Transverse colon (tissue), 4 donors: ENCODE results near the gene NBEA. TPM values are rescaled to one million over a fixed set of nuclear protein-coding genes. Genes with fewer than 3 reads are reported as not detected.
"Not testable (repeated sequence)": the region's sequence is repeated elsewhere in the genome, so short reads cannot be mapped to it uniquely, and the experiment has no call there.

Experiments used
- DNase-seq: peaks from one replicate; pipeline ENCODE4 v3.0.0-alpha.2; 2019
- H3K27ac ChIP-seq, 4 donors: fragments of 200-600 bp; sonication (generic); 2 replicates each; pipeline ENCODE4 v1.5.1; 2016 to 2018; ENCODE audit warnings: inconsistent platforms in 4 of 4
- H3K27me3 ChIP-seq: fragments of 200-600 bp; sonication (generic); 2 replicates; pipeline ENCODE4 v1.5.1; 2017; ENCODE audit warnings: inconsistent platforms
- H3K36me3 ChIP-seq, 4 donors: fragments of 200-600 bp; sonication (generic); 2 replicates each; pipeline ENCODE4 v1.5.1; 2017 to 2019; ENCODE audit warnings: inconsistent platforms in 4 of 4
- H3K4me1 ChIP-seq, 4 donors: fragments of 200-600 bp; sonication (generic); 2 replicates each; pipeline ENCODE4 v1.5.1; 2017 to 2020; ENCODE audit warnings: inconsistent platforms in 4 of 4
- H3K4me3 ChIP-seq, 4 donors: fragments of 200-600 bp; sonication (generic); 1 replicate in 1 of 4; 2 replicates in 3 of 4; pipeline versions ENCODE4 v1.5.1 to v1.6.1; 2017 to 2019; ENCODE audit warnings: inconsistent platforms in 4 of 4
- H3K9me3 ChIP-seq, 2 donors: fragments of 200-600 bp; sonication (generic); 2 replicates each; pipeline ENCODE4 v1.5.1; 2017 to 2019; ENCODE audit warnings: inconsistent platforms in 2 of 2
- CTCF ChIP-seq, 5 experiments: fragments of 200-600 bp in 3 of 5; fragments of 450-650 bp in 2 of 5; sonication (generic) in 3 of 5; IDR thresholded peaks; 1 replicate in 2 of 5; 2 replicates in 3 of 5; pipeline ENCODE4 v1.5.1; 2016 to 2017; ENCODE audit warnings: antibody characterized with exemption in 5 of 5, inconsistent platforms in 3 of 5, mild to moderate bottlenecking in 2 of 5, moderate library complexity in 1 of 5
- EP300 ChIP-seq: sonication (generic); formaldehyde crosslinking; IDR thresholded peaks from one replicate; pipeline ENCODE4 v1.6.1; 2017; ENCODE audit warnings: antibody characterized with exemption, low read depth
- POLR2A ChIP-seq: fragments of 450-650 bp; IDR thresholded peaks from one replicate; pipeline ENCODE4 v1.6.1; 2016; ENCODE audit warnings: antibody characterized with exemption, mild to moderate bottlenecking, moderate library complexity
- POLR2AphosphoS5 ChIP-seq, 3 donors: sonication (generic); formaldehyde crosslinking; IDR thresholded peaks; one replicate each; pipeline ENCODE4 v1.6.1; 2016; ENCODE audit warnings: antibody characterized with exemption in 3 of 3
- WGBS, 2 donors: methylation state at CpG; one replicate each; pipeline ENCODE4 v1.1.5; 2018; ENCODE audit warnings: low coverage in 1 of 2; 5-methylcytosine and 5-hydroxymethylcytosine counted together
- in situ Hi-C, 4 donors: fragments of 200-750 bp; cut with MboI; loops; one replicate each; pipeline versions ENCODE4 v1.15.0 to v1.15.1; 2017; ENCODE audit warnings: low sequenced_read_pairs in 3 of 4, low pct_ligation_motif_present in 1 of 4, low pct_unique_long_range_greater_than_20kb in 1 of 4
- intact Hi-C: fragments of 100-400 bp; cut with DNase I; formaldehyde crosslinking; loops from one replicate; pipeline ENCODE4 v1.15.1; 2023; ENCODE audit warnings: low total_unique reads
- total RNA-seq, 4 donors: library from RNA; depleted of rRNA; stranded (reverse); fragments of >200 nt; gene quantifications; one replicate each; pipeline ENCODE4 v1.1.0, GENCODE V29; 2016

The NBEA gene
- total RNA-seq, 4 donors from 2014 or later = 8.2 to 21.1 (median 12.5) TPM

GRCh38 chr13:35086667-35087066 is 144.6 kb downstream of the NBEA start:
- no peak overlapping the region for H3K27ac ChIP-seq
- intact Hi-C loops = no loop called here
- in situ Hi-C loops = no loop called here

GRCh38 chr13:35092251-35092650 is 150.2 kb downstream of the NBEA start:
- no peaks in the 10 kb centered on the region for H3K4me1 ChIP-seq

More at GRCh38 chr13:35086667-35087066, 144.6 kb downstream of the NBEA start:
- Histone ChIP-seq H3K36me3 (no peaks in the 10 kb centered on the region), H3K27me3 (no peaks in the 10 kb centered on the region), H3K9me3 (no peaks in the 10 kb centered on the region), H3K4me1 (no peaks in the 10 kb centered on the region), H3K4me3 (no peak overlapping the region)
- TF ChIP-seq POLR2AphosphoS5 (IDR thresholded peaks at IDR 0.05) (no peak), EP300 (no peak), POLR2A (no peak), CTCF (IDR thresholded peaks at IDR 0.05) (no peak)
- DNase-seq = no peak
- 70 to 74% methylated on average over 2 of the region's 2 CpGs for WGBS, 2 donors

GRCh38 chr13:35092751-35093150 is 150.7 kb downstream of the NBEA start:
- intact Hi-C loops (no loop called here), in situ Hi-C loops (no loop called here)
- DNase-seq = no peak
- Histone ChIP-seq H3K36me3 (no peaks in the 10 kb centered on the region), H3K4me1 (no peaks in the 10 kb centered on the region), H3K27ac (no peak overlapping the region), H3K4me3 (no peak overlapping the region), H3K27me3 (no peaks in the 10 kb centered on the region), H3K9me3 (peaks cover 0 to 4% of the 10 kb centered on the region in 2 donors)
- WGBS, 2 donors = 91 to 92% methylated on average over 2 of the region's 2 CpGs
- no peak for TF ChIP-seq EP300
- no peak for TF ChIP-seq POLR2A
- no peak for TF ChIP-seq POLR2AphosphoS5 (IDR thresholded peaks at IDR 0.05)
- TF ChIP-seq CTCF (IDR thresholded peaks at IDR 0.05) = no peak

More at GRCh38 chr13:35092251-35092650, 150.2 kb downstream of the NBEA start:
- Histone ChIP-seq H3K9me3 (peaks cover 0 to 4% of the 10 kb centered on the region in 2 donors), H3K4me3 (no peak overlapping the region), H3K36me3 (no peaks in the 10 kb centered on the region), H3K27ac (no peak overlapping the region), H3K27me3 (no peaks in the 10 kb centered on the region)
- TF ChIP-seq CTCF (IDR thresholded peaks at IDR 0.05) (no peak), EP300 (no peak), POLR2A (no peak), POLR2AphosphoS5 (IDR thresholded peaks at IDR 0.05) (no peak)
- DNase-seq = no peak
- intact Hi-C loops = no loop called here
- in situ Hi-C loops = no loop called here
- 68 to 82% methylated on average over 4 of the region's 4 CpGs for WGBS, 2 donors

- Histone ChIP-seq H3K27ac (no peak overlapping the region), H3K4me3 (no peak overlapping the region)
- 93 to 96% methylated on average over 1 of the region's 1 CpG for WGBS, 2 donors
These were observed 151.3 kb downstream of the NBEA start for GRCh38 chr13:35093356-35093755.

GRCh38 chr13:35106771-35107170 is 164.7 kb downstream of the NBEA start:
- H3K4me1 ChIP-seq, DNase-seq, H3K27ac ChIP-seq, H3K36me3 ChIP-seq, H3K9me3 ChIP-seq, intact Hi-C loops, in situ Hi-C loops, H3K27me3 ChIP-seq, H3K4me3 ChIP-seq: not testable (repeated sequence)

More at GRCh38 chr13:35093356-35093755, 151.3 kb downstream of the NBEA start:
- H3K4me1 ChIP-seq = no peaks in the 10 kb centered on the region
- no peak for TF ChIP-seq POLR2A
- no peak for TF ChIP-seq CTCF (IDR thresholded peaks at IDR 0.05)
- TF ChIP-seq POLR2AphosphoS5 (IDR thresholded peaks at IDR 0.05) = no peak
- no peak for TF ChIP-seq EP300
- intact Hi-C loops (no loop called here), in situ Hi-C loops (no loop called here)
- no peak for DNase-seq
- peaks cover 0 to 4% of the 10 kb centered on the region in 2 donors for H3K9me3 ChIP-seq
- no peaks in the 10 kb centered on the region for H3K36me3 ChIP-seq
- H3K27me3 ChIP-seq = no peaks in the 10 kb centered on the region
